Fibroblast of mammary gland (primary cell): ENCODE data around the gene SSU72.

ENCODE experiments used
- DNase-seq: peaks from one replicate; pipeline ENCODE4 v3.0.0-alpha.2; 2010; ENCODE audit warnings: low read depth
- H3K4me3 ChIP-seq: 2 replicates; pipeline ENCODE4 v1.5.1; 2011; ENCODE audit warnings: low read depth, mild to moderate bottlenecking, low read length, moderate library complexity; ENCODE audit not compliant: control insufficient read depth
- CTCF ChIP-seq: conservative IDR thresholded peaks from 2 replicates; pipeline ENCODE4 v1.5.1; 2011; ENCODE audit warnings: low read depth, low read length, inconsistent platforms; ENCODE audit not compliant: control insufficient read depth, insufficient read depth

SSU72 gene

GRCh38 chr1:1599935-1600860, 25.5 kb upstream of the SSU72 start, which contains the start of gene FNDC10:
Gene FNDC10, minus strand, starts transcription at chr1:1600135. Its CDS starts 120 bp downstream, at chr1:1600015.
- no peak for TF ChIP-seq CTCF
- peak within 1 kb of the TSS; percentile 2 for H3K4me3 ChIP-seq
- no peak for DNase-seq

GRCh38 chr1:1599030-1599934, 24.6 kb upstream of the SSU72 start:
- H3K4me3 ChIP-seq = no peak overlapping the region
- peak; percentile 23 for DNase-seq
- TF ChIP-seq CTCF = no peak

- H3K4me3 ChIP-seq = no peak overlapping the region
- DNase-seq = no peak
- no peak for TF ChIP-seq CTCF
Measured at GRCh38 chr1:1598720-1599029, 24.0 kb upstream of the SSU72 start.

- no peak overlapping the region for H3K4me3 ChIP-seq
- no peak for TF ChIP-seq CTCF
- DNase-seq = no peak
Measured at GRCh38 chr1:1598051-1598719, 23.5 kb upstream of the SSU72 start.

GRCh38 chr1:1597275-1597930, 22.7 kb upstream of the SSU72 start:
- no peak for DNase-seq
- no peak for TF ChIP-seq CTCF
- no peak overlapping the region for H3K4me3 ChIP-seq
